LNCaP clone FGC (cell line): ENCODE data around the gene SLC4A11.
"Not testable (repeated sequence)": the region's sequence is repeated elsewhere in the genome, so short reads cannot be mapped to it uniquely, and the experiment has no call there.

Experiments
- DNase-seq: peaks from one replicate; pipeline ENCODE4 v3.0.0-alpha.2; 2011; ENCODE audit warnings: low read depth
- H3K4me3 ChIP-seq: 2 replicates; pipeline ENCODE4 v1.5.1; 2011; ENCODE audit warnings: mild to moderate bottlenecking, low read depth, low read length, control low read depth
- CTCF ChIP-seq: IDR thresholded peaks from 2 replicates; pipeline ENCODE4 v1.5.1; 2012; ENCODE audit warnings: mild to moderate bottlenecking; ENCODE audit not compliant: control insufficient read depth, insufficient read depth; ENCODE audit errors: extremely low read depth

Gene SLC4A11

GRCh38 chr20:3224681-3225421 lies 14.1 kb downstream of the SLC4A11 start:
- no peak for DNase-seq
- H3K4me3 ChIP-seq = no peak overlapping the region
- no peak for TF ChIP-seq CTCF

DNA sequence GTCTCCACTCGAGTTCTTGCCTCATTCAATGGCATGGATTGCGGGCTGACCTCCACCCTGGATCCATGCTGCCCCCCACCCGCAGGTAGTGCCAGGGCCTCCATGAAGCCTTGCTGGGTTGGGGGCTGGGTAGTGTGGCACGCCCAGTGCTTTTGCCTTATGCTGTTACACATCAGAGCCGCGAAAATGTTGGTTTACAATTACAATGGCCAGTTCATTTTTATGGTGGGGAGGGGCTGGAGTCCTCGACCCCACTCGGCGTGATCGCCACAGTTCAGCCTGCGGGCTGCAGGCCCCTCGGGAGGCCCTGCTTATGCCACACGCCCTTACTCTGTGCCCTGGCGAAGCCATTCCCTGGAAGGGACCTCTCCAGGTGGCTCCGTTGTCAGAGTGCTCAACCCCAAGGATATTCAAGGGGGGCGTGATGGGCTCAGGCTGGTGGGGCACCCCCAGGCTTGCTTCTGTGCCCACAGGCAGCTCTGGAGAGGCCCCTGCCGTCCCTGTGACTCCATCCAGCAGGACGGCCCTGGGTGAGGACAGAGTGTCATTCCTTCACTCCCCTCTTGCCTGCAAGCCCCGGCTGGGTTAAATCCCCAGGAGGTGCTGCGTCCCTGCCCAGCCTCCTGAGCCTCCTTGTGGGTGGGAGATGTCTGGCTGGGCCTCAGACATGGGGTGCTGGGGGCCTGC lies 14.9 kb downstream of the SLC4A11 start:
- no peak for DNase-seq
- TF ChIP-seq CTCF = no peak
- H3K4me3 ChIP-seq = no peak overlapping the region

GRCh38 chr20:3223651-3223993 lies 15.4 kb downstream of the SLC4A11 start:
- TF ChIP-seq CTCF = no peak
- H3K4me3 ChIP-seq = no peak overlapping the region
- no peak for DNase-seq

DNA sequence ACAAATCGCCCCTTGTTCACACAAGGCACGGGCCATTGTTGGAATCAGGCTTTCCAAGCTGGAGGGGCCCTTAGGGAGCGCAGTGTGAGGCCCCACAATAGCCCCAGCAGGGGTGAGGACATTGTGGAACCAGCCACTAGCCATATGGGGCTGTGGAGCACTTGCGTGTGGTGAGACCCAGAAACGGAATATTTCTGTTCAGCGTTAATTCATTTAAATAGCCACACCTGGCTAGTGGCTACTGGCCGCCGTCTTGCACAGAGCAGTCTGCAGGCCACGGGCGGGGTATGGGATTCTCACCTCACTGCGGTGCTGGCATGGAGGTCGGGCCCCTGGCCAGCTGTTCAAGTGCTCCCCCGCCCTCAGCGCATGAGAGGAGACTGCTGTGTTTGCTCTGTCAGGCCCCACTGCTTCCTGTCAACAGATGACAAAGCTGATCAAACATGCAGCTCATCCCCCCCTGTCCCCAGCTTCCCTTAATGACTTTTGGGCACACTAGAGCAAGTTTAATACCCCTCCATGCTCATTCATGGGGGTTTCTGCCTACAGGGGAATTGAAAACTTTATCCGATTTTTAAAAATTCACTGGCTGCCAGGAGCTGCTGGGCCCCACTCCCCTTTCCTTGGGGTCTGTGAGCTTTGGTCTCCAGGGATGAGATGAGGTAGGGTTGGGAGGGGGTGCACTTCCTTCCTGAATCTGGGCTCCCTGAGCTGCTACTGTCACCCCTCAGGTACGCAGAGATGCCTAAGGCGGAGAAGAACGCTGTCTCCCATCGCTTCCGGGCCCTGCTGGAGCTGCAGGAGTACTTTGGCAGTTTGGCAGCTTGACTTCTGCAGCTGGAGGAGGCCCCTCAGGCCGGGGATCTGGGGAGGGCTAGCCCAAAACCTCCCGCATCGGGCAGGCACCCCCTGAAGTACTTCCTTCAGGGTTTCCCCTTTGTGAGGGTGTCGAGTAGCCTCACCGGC lies 16.1 kb downstream of the SLC4A11 start:
- TF ChIP-seq CTCF = no peak
- peak; percentile 67 for DNase-seq
- no peak overlapping the region for H3K4me3 ChIP-seq

DNA sequence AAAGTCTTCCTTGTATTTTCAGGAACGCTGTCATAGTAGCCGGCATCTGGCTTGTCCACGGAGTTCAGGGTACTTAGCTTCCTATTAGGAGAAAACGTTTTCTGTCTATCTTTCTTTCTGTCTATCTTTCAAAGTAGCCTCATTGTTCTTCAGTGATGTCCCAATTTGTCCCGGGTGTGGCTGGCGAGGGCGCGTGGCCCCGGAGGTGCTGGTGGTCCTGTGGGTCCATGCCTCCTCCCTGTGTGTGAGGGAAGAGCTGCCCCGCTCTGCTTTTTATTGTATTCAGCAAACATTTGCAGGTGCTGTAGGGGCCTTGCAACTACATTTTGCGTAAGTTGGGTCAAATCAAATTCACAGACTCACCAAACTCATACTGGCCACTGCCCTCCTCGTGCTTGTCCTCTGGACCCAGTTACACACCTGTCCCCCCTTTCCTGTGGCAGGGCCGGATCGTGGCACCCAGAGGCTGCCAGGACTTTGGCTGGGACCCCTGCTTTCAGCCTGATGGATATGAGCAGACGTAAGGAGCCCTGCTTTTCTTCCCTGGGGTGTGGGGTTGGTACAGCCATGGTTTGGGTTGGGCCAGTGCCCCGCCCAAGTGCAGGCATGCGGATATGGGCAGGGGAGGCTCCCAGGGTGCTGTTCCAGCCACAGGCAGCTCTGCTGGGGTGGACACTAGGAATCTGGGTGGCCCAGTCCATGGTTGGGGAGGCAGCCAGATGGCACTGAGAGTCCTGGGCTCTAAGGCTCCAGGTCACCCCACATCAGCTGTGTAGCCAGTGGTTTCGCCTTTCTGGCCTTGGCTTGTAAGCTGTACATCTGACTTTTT lies 17.4 kb downstream of the SLC4A11 start:
- no peak for TF ChIP-seq CTCF
- DNase-seq = no peak
- H3K4me3 ChIP-seq = no peak overlapping the region

- TF ChIP-seq CTCF = peak; percentile 89
- no peak for DNase-seq
Measured at GRCh38 chr20:3218307-3218988, 20.5 kb downstream of the SLC4A11 start.

GRCh38 chr20:3215359-3215917 lies 23.6 kb downstream of the SLC4A11 start:
- H3K4me3 ChIP-seq, DNase-seq: not testable (repeated sequence)

More at GRCh38 chr20:3218307-3218988, 20.5 kb downstream of the SLC4A11 start:
- H3K4me3 ChIP-seq = no peak overlapping the region
